EL (cell line): ENCODE data around the gene TBC1D22A.

ENCODE experiments used
- DNase-seq: peaks from one replicate; pipeline ENCODE4 v3.0.0-alpha.2; 2016

TBC1D22A gene

GRCh38 chr22:47188261-47189055, 426.0 kb downstream of the TBC1D22A start:
- no peak for DNase-seq

GRCh38 chr22:47189056-47189916, 426.8 kb downstream of the TBC1D22A start:
- no peak for DNase-seq

GRCh38 chr22:47190276-47190956, 428.0 kb downstream of the TBC1D22A start:
- DNase-seq, result no peak

GRCh38 chr22:47190957-47191670, 428.7 kb downstream of the TBC1D22A start:
- DNase-seq, result no peak

- no peak for DNase-seq
Observed at GRCh38 chr22:47191671-47192650, 429.5 kb downstream of the TBC1D22A start.

- DNase-seq, result no peak
Observed at GRCh38 chr22:47192651-47193437, 430.4 kb downstream of the TBC1D22A start.

- DNase-seq, result no peak
Observed at GRCh38 chr22:47193606-47194329, 431.3 kb downstream of the TBC1D22A start.

GRCh38 chr22:47194476-47195155, 432.2 kb downstream of the TBC1D22A start:
- DNase-seq, result no peak

- DNase-seq, result no peak
Observed at GRCh38 chr22:47195156-47195483, 432.7 kb downstream of the TBC1D22A start.

- DNase-seq, result no peak
Observed at GRCh38 chr22:47195484-47196165, 433.2 kb downstream of the TBC1D22A start.

GRCh38 chr22:47196166-47196849, 433.9 kb downstream of the TBC1D22A start:
- no peak for DNase-seq

GRCh38 chr22:47196881-47197772, 434.7 kb downstream of the TBC1D22A start:
- no peak for DNase-seq

GRCh38 chr22:47197773-47198500, 435.5 kb downstream of the TBC1D22A start:
- DNase-seq, result no peak

- no peak for DNase-seq
Observed at GRCh38 chr22:47198801-47199251, 436.4 kb downstream of the TBC1D22A start.

- no peak for DNase-seq
Observed at GRCh38 chr22:47199261-47199978, 437.0 kb downstream of the TBC1D22A start.

- no peak for DNase-seq
Observed at GRCh38 chr22:47199979-47200272, 437.5 kb downstream of the TBC1D22A start.
